ENCODE results near the gene CDH4.

DNA sequence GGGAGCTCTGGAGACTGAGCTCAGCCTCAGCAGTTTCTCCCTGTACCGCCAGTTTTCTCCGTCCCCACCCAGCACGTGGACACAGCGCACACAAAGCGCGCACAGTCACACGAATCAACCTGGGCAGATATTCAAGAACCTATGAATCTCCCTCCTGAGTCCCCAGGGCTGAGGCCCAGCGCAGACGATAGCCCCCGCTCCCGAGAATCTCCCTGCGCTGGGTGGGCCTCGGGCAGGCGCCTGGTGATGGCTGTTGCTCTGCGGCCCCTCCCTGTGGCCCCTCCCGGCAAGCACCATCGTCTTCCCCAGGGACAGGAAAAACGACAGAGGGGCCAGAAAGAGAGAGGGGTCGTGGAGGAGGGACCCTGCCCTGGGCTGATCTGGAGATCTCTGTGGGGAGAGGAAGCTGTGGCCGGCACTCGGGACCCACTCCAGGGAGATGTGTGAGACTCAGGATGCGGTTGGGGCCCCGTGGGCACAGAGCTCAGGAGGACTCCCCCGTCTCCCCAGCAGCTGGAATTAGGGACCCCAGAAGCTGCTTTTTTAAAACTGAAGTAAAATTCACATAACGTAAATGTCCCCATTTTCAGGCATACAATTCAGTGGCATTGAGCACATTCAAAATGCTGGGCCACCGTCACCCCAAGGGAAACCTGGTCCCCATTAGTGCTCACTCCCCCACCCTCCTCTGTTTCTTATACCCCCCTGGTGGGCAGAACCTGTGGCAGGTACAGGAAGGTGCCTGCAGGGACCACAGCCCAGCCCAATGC, 482.9 kb downstream of the CDH4 start:
- TF ChIP-seq, protein P1, sequence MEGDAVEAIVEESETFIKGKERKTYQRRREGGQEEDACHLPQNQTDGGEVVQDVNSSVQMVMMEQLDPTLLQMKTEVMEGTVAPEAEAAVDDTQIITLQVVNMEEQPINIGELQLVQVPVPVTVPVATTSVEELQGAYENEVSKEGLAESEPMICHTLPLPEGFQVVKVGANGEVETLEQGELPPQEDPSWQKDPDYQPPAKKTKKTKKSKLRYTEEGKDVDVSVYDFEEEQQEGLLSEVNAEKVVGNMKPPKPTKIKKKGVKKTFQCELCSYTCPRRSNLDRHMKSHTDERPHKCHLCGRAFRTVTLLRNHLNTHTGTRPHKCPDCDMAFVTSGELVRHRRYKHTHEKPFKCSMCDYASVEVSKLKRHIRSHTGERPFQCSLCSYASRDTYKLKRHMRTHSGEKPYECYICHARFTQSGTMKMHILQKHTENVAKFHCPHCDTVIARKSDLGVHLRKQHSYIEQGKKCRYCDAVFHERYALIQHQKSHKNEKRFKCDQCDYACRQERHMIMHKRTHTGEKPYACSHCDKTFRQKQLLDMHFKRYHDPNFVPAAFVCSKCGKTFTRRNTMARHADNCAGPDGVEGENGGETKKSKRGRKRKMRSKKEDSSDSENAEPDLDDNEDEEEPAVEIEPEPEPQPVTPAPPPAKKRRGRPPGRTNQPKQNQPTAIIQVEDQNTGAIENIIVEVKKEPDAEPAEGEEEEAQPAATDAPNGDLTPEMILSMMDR (conservative IDR thresholded peaks at IDR 0.05; ENCODE audit: low read length), result no peak
- TF ChIP-seq EZH2phosphoT487 (IDR thresholded peaks at IDR 0.05; ENCODE audit: borderline replicate concordance, low read depth, low read length), result no peak

Measured in OCI-LY7 (cell line).